C1 segment of cervical spinal cord (tissue), 14 donors: ENCODE results near the gene CASKIN2.
"Not testable (repeated sequence)": the region's sequence is repeated elsewhere in the genome, so short reads cannot be mapped to it uniquely, and the experiment has no call there.

Experiments
- DNase-seq, 14 donors: peaks; one replicate each; lab custom pipeline; 2025; lab: John Stamatoyannopoulos, UW

CASKIN2 gene

GRCh38 chr17:75468779-75469373, 46.5 kb downstream of the CASKIN2 start:
- DNase-seq, result peak in 2 of 14 donors; percentile 34 to 55

- DNase-seq, result peak in 6 of 14 donors; percentile 29 to 70 (median 37)
Measured at GRCh38 chr17:75468291-75468754, 47.0 kb downstream of the CASKIN2 start.

GRCh38 chr17:75465039-75465438, 50.3 kb downstream of the CASKIN2 start:
- no peak for DNase-seq

GRCh38 chr17:75463603-75464002, 51.7 kb downstream of the CASKIN2 start:
- DNase-seq, result no peak

GRCh38 chr17:75460295-75460694, 55.0 kb downstream of the CASKIN2 start:
- DNase-seq, result no peak

- peak in 2 of 14 donors; percentile 27 to 68 for DNase-seq
Measured at GRCh38 chr17:75459590-75460267, 55.6 kb downstream of the CASKIN2 start.

- peak in 1 of 14 donors; percentile 52 for DNase-seq
Measured at GRCh38 chr17:75459246-75459589, 56.1 kb downstream of the CASKIN2 start.

GRCh38 chr17:75457047-75457654, 58.2 kb downstream of the CASKIN2 start:
- DNase-seq, result peak in 10 of 14 donors; percentile 17 to 62 (median 52)

GRCh38 chr17:75456417-75457046, 58.8 kb downstream of the CASKIN2 start, which contains the start of gene TMEM94:
Gene TMEM94 (plus strand): TSS chr17:75456635. CDS start chr17:75471906, 15,271 bp downstream.
- peak; percentile 34 to 98 (median 92) for DNase-seq

- peak in 2 of 14 donors; percentile 78 for DNase-seq
Measured at GRCh38 chr17:75456039-75456416, 59.3 kb downstream of the CASKIN2 start.

GRCh38 chr17:75454672-75455071, 60.7 kb downstream of the CASKIN2 start:
- not testable (repeated sequence) for DNase-seq

- no peak for DNase-seq
Measured at GRCh38 chr17:75454193-75454592, 61.1 kb downstream of the CASKIN2 start.

- DNase-seq, result no peak
Measured at GRCh38 chr17:75450270-75450669, 65.1 kb downstream of the CASKIN2 start.
